Stomach (tissue), 9 donors: ENCODE results near the gene ZNF74. TPM values are rescaled to one million over a fixed set of nuclear protein-coding genes. Genes with fewer than 3 reads are reported as not detected.
"Not testable (repeated sequence)": the region's sequence is repeated elsewhere in the genome, so short reads cannot be mapped to it uniquely, and the experiment has no call there.

ENCODE experiments used
- DNase-seq, 2 donors: peaks; one replicate each; pipeline versions ENCODE4 v3.0.0 to v3.0.0-alpha.2; 2013 to 2019
- H3K27ac ChIP-seq, 5 donors: fragments of 200-600 bp in 4 of 5; sonication (generic) in 4 of 5; one replicate each; pipeline ENCODE4 v1.5.1; 2013 to 2019; ENCODE audit warnings: mild to moderate bottlenecking in 1 of 5, moderate library complexity in 1 of 5
- H3K27me3 ChIP-seq, 3 donors: fragments of 200-600 bp; sonication (generic); one replicate each; pipeline ENCODE4 v1.5.1; 2017 to 2019; ENCODE audit warnings: mixed run types in 1 of 3
- H3K36me3 ChIP-seq, 4 donors: fragments of 200-600 bp; sonication (generic); 1 replicate in 3 of 4; 2 replicates in 1 of 4; pipeline ENCODE4 v1.5.1; 2016 to 2019
- H3K4me1 ChIP-seq, 4 donors: fragments of 200-600 bp; sonication (generic); one replicate each; pipeline ENCODE4 v1.5.1; 2016 to 2019
- H3K4me3 ChIP-seq, 4 donors: fragments of 200-600 bp; sonication (generic) in 3 of 4; one replicate each; pipeline ENCODE4 v1.5.1; 2016 to 2019; ENCODE audit warnings: mild to moderate bottlenecking in 1 of 4
- H3K9me3 ChIP-seq, 4 donors: fragments of 200-600 bp; sonication (generic); one replicate each; pipeline ENCODE4 v1.5.1; 2016 to 2019
- CTCF ChIP-seq, 7 experiments: fragments of 450-650 bp in 4 of 7; fragments of 200-600 bp in 3 of 7; sonication (generic) in 3 of 7; IDR thresholded peaks; one replicate each; pipeline ENCODE4 v1.5.1; 2016 to 2019; ENCODE audit warnings: antibody characterized with exemption in 7 of 7, control low read depth in 2 of 7, mild to moderate bottlenecking in 1 of 7
- EP300 ChIP-seq: sonication (generic); formaldehyde crosslinking; IDR thresholded peaks from one replicate; pipeline ENCODE4 v1.6.1; 2017; ENCODE audit warnings: antibody characterized with exemption
- POLR2A ChIP-seq, 4 donors: fragments of 450-650 bp; IDR thresholded peaks; one replicate each; pipeline ENCODE4 v1.6.1; 2016; ENCODE audit warnings: antibody characterized with exemption in 4 of 4, control low read depth in 2 of 4, mild to moderate bottlenecking in 1 of 4, moderate library complexity in 1 of 4
- POLR2AphosphoS5 ChIP-seq, 3 donors: sonication (generic); formaldehyde crosslinking; IDR thresholded peaks; one replicate each; pipeline ENCODE4 v1.6.1; 2016; ENCODE audit warnings: antibody characterized with exemption in 3 of 3
- WGBS, 5 donors: extraction: QIAGEN DNeasy Blood & Tissue Kit in 3 of 5; methylation state at CpG; one replicate each; pipeline versions ENCODE4 v1.1.5 to v1.1.7; 2013 to 2018; 5-methylcytosine and 5-hydroxymethylcytosine counted together
- intact Hi-C: fragments of 100-400 bp; cut with DNase I; formaldehyde crosslinking; loops from one replicate; pipeline ENCODE4 v1.15.1; 2023; ENCODE audit warnings: low total_unique reads
- polyA plus RNA-seq, 3 donors: library from polyadenylated mRNA; stranded (reverse); fragments of 200-250 nt; gene quantifications; one replicate each; pipeline ENCODE4 v1.2.3, GENCODE V29; 2013
- total RNA-seq, 5 donors: library from RNA; depleted of rRNA; stranded (reverse); fragments of >200 nt; gene quantifications; one replicate each; pipeline versions ENCODE4 v1.1.0 to v1.2.3, GENCODE V29; 2014 to 2016
- donor health status: healthy with polysubstance abuse.
- donor health status: Bipolar disorder and iron deficiency.
- donor health status: healthy.

ZNF74 gene
- total and polyA plus RNA-seq, 8 donors = 3.1 to 29.9 (median 8.2) TPM

GRCh38 chr22:20414450-20414849, 20.5 kb downstream of the ZNF74 start:
- Histone ChIP-seq H3K4me3 (no peak overlapping the region), H3K27ac (no peak overlapping the region), H3K4me1 (peaks cover 0 to 10% (median 9%) of the 10 kb centered on the region in 4 donors), H3K9me3 (no peaks in the 10 kb centered on the region), H3K27me3 (no peaks in the 10 kb centered on the region), H3K36me3 (no peaks in the 10 kb centered on the region)
- intact Hi-C loops = no loop called here
- no peak for TF ChIP-seq CTCF (IDR thresholded peaks at IDR 0.05)
- no peak for TF ChIP-seq POLR2A (IDR thresholded peaks at IDR 0.05)
- no peak for TF ChIP-seq POLR2AphosphoS5 (IDR thresholded peaks at IDR 0.05)
- TF ChIP-seq EP300 = no peak
- DNase-seq = no peak
- WGBS, 5 donors = 51 to 73% (median 63%) methylated on average over 3 of the region's 3 CpGs

- H3K27ac ChIP-seq, intact Hi-C loops, H3K27me3 ChIP-seq, H3K4me3 ChIP-seq, H3K4me1 ChIP-seq, H3K36me3 ChIP-seq, H3K9me3 ChIP-seq, DNase-seq: not testable (repeated sequence)
- WGBS, 5 donors = 81 to 96% (median 94%) methylated on average over 3 of the region's 3 CpGs
Measured at GRCh38 chr22:20415241-20415640, 21.3 kb downstream of the ZNF74 start.

- H3K27me3 ChIP-seq, H3K4me3 ChIP-seq, DNase-seq, intact Hi-C loops, H3K27ac ChIP-seq, H3K9me3 ChIP-seq, H3K36me3 ChIP-seq, H3K4me1 ChIP-seq: not testable (repeated sequence)
- WGBS, 5 donors = 80 to 87% (median 86%) methylated on average over 3 of the region's 3 CpGs
Measured at GRCh38 chr22:20415699-20416098, 21.7 kb downstream of the ZNF74 start.

- H3K9me3 ChIP-seq = no peaks in the 10 kb centered on the region
- peak overlapping the region in 4 of 5 donors; percentile 13 to 75 (median 31) for H3K27ac ChIP-seq
- TF ChIP-seq POLR2AphosphoS5 (IDR thresholded peaks at IDR 0.05) (peak in 1 of 3 donors; percentile 41), EP300 (no peak), CTCF (IDR thresholded peaks at IDR 0.05) (peak in 5 of 7 experiments; percentile 84 to 96 (median 86)), POLR2A (IDR thresholded peaks at IDR 0.05) (no peak)
- intact Hi-C loops = no loop called here
- H3K27me3 ChIP-seq = no peaks in the 10 kb centered on the region
- 12 to 20% (median 15%) methylated on average over 33 to 42 of the region's 42 CpGs for WGBS, 5 donors
- H3K4me3 ChIP-seq = peak overlapping the region; percentile 36 to 40 (median 38)
- peaks cover 5 to 18% (median 16%) of the 10 kb centered on the region in 4 donors for H3K4me1 ChIP-seq
- no peaks in the 10 kb centered on the region for H3K36me3 ChIP-seq
- DNase-seq = peak; percentile 84 to 94
Measured at GRCh38 chr22:20418211-20418788, 24.3 kb downstream of the ZNF74 start.

GRCh38 chr22:20419664-20419951, 25.7 kb downstream of the ZNF74 start:
- Histone ChIP-seq H3K27ac (no peak overlapping the region), H3K4me1 (peaks cover 14 to 31% (median 26%) of the 10 kb centered on the region in 4 donors), H3K9me3 (no peaks in the 10 kb centered on the region), H3K36me3 (no peaks in the 10 kb centered on the region), H3K27me3 (peaks cover 0 to 12% (median 2%) of the 10 kb centered on the region in 3 donors), H3K4me3 (no peak overlapping the region)
- no peak for TF ChIP-seq CTCF (IDR thresholded peaks at IDR 0.05)
- no peak for TF ChIP-seq POLR2A (IDR thresholded peaks at IDR 0.05)
- TF ChIP-seq EP300 = no peak
- TF ChIP-seq POLR2AphosphoS5 (IDR thresholded peaks at IDR 0.05) = no peak
- no peak for DNase-seq
- intact Hi-C loops = no loop called here
- WGBS, 5 donors = 83 to 97% (median 93%) methylated on average over 2 of the region's 2 CpGs
